GM19468 (cell line): ENCODE results near the gene KCTD2.

Experiments used
- ATAC-seq: cut with Tn5 transposase; IDR thresholded peaks from one replicate; pipeline ENCODE4 v1.9.1; 2021; ENCODE audit warnings: mild to moderate bottlenecking, moderate library complexity, moderate number of reproducible peaks; ENCODE audit not compliant: unreplicated experiment; ENCODE audit errors: extremely low read depth

Gene KCTD2

DNA sequence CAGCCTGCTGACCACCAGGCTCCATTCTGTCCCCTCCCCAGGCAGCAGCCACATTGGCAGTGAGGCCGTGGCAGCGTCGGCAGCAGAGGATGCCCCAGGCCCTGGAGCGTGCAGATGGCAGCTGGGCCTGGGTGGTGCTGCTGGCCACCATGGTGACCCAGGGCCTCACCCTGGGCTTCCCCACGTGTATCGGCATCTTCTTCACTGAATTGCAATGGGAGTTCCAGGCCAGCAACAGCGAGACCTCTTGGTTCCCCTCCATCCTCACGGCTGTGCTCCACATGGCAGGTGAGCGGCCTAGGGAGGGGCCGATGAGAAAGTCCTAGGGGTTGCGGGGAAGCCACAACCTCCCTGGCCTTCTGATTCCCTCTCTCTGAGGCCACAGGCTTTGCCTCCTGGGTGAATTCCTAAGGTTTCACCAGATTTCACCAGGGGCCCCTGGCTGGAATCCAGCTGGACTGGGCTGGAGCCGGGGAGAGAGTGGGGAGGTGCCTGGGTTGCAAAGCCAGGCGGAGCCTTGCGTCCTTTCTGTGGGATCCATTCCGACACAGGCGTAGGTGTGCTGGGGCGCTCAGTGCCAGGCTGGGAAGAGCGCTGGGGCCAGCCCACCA is 46.6 kb downstream of the KCTD2 start:
- ATAC-seq, result no peak

DNA sequence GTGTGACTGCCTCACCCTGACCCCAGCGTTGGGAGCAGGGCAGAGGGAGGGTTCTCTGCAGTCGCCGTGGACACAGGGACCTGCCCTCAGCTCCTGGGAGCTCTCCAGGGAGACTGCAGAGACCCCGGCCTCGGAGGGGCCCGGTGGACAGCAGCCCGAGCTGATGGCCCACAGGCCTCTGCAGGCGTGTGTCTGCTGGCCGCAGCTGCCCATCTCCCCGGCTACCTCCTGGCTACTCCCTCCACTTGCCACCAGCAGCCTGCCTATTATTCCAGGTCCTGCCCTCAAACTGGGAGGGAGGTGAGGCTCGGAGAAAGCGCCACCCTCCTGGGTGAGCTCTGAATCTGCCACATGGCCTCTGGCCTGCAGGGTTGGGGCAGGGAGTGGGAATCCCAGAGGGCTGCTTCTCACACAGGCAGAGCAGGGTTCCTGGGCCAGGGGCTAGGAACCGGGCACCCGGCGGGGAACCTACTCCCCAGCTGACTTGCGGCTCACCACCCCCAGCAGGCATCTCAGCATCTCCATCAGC is 47.9 kb downstream of the KCTD2 start:
- ATAC-seq, result no peak

DNA sequence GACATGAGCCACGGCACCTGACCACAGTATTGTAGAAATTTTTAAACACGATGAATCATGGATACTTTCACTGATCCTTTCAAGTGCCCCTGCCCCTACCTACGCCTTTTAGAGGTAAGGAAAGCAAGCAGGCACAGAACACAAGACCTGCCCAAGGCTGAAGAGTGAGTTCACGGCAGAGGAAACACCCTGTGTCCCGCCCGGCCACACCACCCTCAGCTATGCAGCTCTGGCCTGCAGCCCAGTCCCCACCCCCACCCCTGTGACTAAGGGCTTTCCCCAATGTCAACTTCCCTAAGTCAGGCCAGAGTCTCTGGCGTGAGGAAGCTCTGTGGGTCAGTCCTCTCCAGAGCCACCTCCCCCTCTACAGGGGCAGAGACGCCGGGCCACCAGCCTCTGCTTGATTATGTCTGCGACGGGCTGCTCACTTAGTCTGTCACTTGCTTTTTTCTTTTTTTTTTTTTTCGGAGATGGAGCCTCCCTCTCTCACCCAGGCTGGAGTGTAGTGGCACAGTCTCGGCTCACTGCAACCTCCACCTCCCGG is 49.1 kb downstream of the KCTD2 start:
- ATAC-seq, result no peak

DNA sequence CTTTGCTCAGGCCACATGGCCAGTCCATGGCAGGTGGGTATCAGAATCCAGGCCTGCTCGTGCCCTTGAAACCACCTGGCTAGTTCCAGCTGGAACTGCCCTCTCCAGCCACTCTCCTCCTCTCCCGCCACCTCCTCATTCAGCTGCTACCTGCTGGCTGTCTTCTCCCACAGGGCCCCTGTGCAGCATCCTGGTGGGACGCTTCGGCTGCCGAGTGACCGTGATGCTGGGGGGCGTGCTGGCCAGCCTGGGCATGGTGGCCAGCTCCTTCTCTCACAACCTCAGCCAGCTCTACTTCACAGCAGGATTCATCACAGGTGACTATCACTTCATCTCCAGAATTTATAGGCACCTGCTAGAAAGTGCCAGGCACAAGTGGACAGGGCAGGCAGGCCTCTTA is 50.8 kb downstream of the KCTD2 start:
- no peak for ATAC-seq

DNA sequence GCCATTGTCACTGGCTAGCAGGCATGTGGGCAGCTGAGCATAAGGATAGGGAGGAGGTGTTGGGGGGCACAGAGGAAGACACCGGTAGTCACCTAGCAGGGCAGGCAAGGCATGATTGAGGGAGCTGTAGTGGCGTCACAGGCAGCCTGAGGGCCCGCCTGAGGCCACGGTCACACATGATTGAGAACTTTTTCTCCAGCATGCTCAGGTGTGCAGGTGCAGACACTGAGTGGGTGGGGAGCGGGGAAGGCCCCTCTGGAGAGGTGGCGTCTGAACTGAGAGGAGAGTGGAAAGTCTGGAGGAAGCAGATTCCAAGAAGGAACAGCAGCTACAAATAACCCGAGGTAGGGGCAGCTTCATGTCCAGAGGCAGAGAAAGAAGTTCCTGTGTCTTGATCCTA is 51.8 kb downstream of the KCTD2 start:
- no peak for ATAC-seq

DNA sequence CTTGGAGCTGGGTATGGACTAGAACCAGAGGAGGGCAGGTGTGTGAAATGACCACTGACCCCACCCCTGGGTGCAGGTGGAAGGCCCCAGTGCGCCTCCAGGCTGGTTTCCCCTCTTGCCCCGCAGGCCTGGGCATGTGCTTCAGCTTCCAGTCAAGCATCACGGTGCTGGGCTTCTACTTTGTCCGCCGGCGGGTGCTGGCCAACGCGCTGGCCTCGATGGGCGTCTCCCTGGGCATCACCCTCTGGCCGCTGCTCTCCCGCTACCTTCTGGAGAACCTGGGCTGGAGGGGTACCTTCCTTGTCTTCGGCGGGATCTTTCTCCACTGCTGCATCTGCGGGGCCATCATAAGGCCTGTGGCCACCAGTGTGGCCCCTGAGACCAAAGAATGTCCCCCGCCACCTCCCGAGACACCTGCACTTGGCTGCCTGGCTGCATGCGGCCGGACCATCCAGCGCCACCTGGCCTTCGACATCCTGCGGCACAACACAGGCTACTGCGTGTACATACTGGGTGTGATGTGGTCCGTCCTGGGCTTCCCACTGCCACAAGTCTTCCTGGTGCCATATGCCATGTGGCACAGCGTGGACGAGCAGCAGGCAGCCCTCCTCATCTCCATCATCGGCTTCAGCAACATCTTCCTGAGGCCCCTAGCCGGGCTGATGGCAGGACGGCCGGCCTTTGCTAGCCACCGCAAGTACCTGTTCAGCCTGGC is 53.0 kb downstream of the KCTD2 start:
- no peak for ATAC-seq

DNA sequence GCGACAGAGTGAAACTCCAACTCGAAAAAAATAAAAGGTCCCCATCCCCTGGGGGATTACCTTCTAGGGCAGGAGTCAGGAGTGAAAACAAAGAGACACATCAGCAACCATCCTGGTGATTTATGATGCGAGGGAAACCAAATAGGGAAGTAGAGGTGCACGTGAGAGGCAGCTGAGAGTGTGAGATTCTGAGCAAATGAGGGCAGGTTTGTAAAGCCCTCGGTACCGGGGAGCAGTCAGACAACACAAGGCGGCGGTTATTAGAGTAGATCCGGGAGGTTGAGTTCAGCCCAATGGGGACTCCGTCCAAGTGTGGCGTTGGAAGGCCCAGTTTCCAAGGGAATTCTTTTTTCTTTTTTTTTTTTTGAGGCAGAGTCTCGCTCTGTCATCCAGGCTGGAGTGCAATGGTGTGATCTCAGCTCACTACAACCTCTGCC is 55.4 kb downstream of the KCTD2 start:
- ATAC-seq, result no peak

DNA sequence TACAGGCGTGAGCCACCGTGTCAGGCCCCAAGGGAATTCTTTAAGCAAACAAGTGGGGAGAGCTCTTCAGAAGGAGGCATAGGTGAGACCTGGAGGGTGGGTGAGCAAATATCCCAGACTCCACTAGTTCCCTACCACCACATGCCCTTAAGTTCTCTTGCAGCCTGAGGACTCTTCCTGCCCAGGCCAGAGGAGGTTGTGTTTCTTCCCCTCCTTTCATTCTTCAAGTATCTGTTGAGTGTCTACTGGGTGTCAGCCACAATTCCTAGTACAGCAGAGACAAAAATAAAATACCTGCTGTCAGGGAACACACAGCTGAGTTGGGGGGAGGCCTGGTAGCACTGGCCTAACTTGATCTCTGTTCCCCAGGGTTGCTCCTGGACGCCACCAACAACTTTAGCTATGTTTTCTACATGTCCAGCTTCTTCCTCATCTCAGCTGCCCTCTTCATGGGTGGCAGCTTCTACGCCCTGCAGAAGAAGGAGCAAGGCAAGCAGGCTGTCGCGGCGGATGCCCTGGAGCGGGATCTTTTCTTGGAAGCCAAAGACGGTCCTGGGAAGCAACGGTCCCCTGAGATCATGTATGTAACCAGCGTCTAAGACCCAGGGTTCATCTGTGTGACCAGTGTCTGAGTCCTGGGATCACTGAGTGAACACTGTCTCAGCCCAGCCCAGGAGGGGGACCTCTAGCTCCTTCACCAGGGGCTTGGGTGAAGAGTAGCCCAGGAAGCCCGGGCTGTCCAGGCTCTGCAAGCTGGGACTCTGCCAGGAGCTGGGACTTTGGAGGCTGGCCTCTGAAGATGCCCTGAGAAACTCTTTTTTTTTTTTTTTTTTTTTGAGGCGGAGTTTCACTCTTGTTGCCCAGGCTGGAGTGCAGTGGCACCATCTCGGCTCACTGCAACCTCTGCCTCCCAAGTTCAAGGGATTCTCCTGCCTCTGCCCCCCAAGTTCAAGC is 56.9 kb downstream of the KCTD2 start:
- ATAC-seq, result no peak

DNA sequence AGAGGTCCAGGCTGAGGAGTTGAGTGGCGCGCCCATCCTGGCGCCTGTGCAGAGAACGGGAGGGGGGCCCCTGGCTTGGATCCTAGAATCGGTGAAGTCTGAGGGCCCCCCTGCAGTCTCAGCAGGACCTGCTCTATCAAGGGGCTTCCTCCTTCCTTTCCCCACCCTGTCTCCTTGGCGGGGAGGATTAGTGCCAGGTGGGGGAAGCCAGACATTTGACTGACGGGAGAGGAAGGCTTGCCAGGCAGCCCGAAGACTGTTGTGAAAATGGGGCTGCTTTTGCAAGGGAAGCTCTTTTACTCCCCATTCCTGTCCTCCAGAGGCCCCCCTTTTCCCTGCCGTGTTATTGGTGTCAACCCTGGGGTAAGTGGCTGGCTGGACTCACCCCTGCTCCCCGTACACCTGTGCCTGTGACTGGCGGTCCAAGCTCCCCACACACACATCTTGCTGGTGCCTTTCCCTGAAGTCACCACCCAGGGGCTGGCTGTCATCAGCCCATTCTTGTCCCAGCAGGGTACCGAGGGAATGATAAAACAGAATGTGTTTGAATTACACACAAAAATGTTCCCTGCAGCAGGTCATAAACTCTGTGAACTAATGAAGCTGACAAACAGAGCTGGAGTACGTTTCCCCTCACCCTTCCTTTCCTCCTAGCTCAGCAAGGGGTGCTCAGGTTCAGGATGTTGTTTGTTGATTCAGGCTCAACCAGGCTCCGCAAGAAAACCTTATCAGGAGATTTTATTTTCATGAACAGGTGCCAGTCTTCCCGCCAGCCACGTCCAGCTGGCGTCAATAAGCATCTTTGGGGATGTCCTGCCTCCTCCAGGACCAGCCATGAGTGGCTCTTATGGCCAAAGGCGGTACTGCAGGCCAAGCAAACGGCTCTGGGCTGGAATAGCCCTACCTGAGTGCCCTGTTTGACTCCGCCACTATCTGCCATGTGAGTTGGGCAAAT is 58.4 kb downstream of the KCTD2 start:
- ATAC-seq, result no peak

DNA sequence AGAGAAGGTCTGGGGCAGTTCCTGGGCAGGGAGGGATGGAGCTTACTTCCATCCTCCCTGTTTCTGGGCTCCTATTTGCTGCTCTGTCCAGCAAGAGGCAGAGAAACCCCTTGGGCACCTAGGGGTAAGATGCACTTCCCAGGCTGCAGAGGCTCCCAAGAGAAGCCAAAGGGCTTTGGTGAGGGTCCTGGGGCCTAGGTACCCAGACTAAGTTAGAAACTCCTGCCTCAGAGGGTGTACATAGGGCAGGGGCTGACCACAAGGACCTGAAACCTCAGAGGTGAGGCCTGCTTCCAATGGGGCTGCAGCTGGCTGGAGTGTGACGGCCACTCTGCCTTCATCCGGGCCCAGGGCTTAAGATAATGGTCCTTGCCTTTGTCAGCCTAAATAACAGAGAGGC is 61.2 kb downstream of the KCTD2 start:
- no peak for ATAC-seq

DNA sequence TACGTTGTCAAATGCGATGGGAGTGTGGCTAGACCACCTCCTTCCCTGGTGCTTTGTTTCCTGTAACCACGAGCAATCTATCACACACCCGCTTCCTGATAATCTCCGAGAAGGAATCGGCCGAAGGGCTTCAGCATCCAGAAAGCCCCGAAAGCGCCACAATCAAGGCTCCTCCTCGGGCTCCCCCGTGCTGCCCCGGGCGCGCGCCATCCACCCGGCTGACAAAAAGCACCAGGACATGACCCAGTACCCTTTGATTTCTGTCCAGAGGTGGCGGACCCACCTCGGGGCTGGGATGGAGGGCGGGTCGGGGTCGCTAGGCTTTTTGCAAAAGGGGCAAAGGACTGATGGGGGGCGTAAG is 62.0 kb downstream of the KCTD2 start:
- ATAC-seq, result no peak

DNA sequence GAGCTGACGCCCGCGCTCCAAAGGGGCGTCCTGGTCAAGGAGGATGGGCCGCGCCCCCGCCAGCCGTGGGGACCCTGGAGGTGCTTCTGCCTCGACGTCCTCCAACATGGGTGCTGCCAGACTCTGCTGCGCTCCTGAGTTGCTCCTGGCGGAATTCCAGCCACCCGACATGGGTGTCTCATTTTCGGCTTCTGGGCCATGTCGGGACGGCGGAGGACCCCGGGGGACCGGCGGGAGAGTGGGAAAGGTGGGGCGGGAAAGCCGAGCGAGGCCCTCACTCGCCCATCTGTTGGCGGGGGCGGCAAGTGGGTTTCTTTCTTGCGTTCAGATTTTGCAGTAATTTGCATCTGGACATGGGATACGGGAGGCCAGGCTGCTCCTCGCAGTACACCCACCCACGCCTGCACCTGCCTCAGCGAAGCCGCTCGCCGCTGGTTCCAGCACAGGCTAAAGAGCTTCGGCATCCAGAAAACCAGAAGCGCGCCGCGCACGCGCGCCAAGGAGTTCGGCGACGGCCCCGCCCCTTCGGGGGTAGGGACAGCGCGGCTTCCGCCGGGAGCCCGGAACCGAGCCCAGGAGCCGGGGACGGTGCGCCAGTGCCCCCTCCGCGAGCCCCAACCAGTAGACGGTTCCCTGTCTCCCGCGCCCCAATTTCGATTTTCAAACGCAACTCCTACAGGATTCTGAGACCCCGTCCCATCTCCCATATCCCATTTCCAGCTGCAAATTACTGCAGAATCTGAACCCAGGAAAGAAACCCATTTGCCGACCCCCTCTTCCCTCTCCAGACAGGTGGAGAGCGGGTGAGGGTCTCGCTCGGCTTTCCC is 62.6 kb downstream of the KCTD2 start, which contains the start of gene ARMC7:
Gene ARMC7, plus strand, starts transcription at position 563 of the 827 bp plus-strand sequence. CDS start 320 bp downstream, outside the sequence.
- peak; percentile 53 for ATAC-seq

DNA sequence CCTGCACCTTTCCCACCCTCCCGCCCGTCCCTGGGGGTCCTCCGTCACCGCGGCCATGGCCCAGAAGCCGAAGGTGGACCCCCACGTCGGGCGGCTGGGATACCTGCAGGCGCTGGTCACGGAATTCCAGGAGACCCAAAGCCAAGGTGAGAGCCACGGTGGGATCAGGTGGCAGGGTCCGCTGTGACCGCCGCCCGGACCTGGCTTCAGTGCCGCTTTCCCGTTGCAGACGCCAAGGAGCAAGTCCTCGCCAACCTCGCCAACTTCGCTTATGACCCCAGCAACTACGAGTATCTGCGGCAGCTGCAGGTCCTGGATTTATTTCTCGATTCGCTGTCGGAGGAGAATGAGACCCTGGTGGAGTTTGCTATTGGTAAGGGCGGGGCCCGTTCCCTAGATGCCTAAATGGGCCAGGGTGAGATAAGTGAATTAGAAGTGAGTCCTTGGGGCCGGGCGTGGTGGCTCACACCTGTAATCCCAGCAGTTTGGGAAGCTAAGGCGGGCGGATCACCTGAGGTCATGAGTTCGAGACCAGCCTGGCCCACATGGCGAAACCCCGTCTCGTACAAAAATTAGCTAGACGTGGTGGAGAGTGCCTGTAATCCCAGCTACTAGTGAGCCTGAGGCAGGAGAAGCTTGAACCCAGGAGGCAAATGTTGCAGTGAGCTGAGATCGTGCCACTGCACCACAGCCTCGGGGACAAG is 63.4 kb downstream of the KCTD2 start:
- ATAC-seq, result no peak

DNA sequence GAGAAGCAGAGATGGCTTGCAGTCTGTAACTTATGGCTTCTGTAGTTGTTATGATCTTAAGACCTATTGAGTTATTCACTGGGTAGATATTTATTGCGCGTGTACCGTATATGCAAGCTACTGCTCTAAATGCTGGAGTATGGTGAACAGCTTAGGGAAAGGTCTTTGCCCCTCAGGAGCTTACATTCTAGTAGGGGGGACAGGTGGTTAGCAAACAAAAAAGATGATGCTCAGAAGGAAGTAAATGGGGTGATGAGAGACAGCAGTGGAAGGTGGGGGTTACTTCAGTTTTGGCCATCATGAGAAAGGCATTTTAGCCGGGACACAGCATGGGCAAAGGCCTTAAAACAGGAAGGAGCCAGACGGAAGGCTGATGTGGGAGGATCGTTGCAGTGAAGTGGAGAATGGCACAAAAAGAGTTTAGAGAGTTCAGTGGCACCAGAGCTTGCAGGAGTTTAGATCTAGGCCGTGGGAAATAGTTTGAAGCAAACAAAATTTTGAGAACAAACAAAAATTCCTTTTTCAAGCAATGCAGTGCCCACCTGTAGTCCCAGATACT is 64.8 kb downstream of the KCTD2 start:
- no peak for ATAC-seq

DNA sequence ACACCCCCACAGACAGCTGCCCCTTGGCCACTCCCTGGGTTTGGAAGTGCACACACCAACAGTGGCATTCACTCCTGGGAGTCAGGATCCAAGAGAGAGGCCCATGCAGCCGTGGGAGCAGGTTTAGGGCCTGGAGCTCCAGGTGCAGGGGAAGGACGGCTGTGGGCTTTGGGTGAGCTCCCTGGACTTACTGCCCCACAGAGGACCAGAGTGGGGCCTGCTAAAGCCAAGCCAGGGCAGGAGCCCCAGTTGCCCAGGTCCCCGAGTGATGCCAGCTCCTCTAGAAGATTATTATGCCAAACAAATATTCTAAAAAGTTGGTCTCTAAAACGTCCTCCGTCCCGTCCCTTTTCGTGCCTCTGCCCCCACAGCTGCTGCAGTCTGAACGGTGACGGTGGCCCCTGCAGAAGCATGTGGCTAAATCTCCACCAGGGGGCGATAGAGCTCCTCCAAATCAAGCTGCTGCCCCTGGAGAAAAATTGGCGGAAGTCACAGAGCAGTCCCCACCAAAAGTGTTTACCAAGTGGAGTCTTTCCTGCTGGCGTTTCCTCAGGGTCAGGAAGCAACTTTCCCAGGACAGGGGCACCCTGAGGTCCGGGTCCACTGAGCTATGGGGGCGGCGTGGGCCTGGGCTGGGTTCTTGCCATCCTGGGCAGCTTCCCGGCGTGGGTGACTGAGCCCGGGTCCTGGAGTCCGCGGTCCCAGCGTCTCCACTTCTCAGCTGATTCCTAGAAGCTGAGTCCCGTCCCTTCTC is 67.0 kb downstream of the KCTD2 start:
- ATAC-seq, result no peak

DNA sequence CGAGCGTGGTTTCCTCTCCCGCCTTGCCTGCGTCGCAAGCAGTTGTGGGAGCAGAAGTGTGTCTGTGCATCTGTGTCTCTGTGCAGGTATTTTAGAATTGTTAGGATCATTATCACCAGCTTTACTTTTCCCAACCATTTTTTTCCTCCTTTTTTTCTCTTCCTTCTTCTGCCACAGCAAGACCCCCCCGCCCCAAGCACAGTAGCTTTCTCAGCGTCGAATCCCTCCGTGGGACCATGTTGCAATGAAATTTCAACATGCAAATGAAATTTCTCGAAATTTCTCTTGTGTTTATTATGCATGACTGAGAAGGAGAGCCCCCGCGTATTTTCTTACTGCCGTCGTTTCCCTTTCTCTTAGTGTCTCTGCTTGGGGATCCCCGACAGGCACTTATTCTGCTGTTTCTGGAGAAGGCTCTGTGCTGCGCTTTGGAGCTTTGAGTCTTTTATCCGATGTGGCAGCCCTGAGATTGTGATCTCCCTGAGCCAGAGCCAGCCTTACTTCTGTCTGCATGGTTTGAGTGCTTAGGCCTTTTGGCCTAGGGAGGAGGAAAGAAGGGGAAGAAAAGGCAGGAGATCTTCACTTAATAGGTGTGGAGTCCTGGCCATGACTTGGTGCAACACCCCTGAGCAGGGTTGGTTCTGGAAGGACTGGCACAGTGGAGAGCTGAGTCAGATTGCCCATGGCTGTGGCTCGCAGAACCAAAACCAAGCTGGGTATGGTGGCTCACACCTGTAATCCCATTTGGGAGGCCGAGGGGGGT is 67.7 kb downstream of the KCTD2 start:
- no peak for ATAC-seq
